Endothelial cell of umbilical vein (primary cell): Measurements from ENCODE around the gene SMIM44. TPM values are rescaled to one million over a fixed set of nuclear protein-coding genes. Genes with fewer than 3 reads are reported as not detected.

Experiments used
- BruUV-seq: library from RNA; stranded (reverse); fragments of 400-500 nt; replicated peaks from 2 replicates; lab custom pipeline; 2021; lab: Mats Ljungman, UMichigan
- CTCF ChIA-PET: fragments of 300-600, 350-600 bp; sonication (Branson Sonifier 250); formaldehyde crosslinking; loops from one replicate; lab custom pipeline; 2021; ENCODE audit warnings: antibody characterized with exemption, inconsistent platforms; lab: Charles Lee
- POLR2A ChIA-PET: fragments of 300-600, 350-600 bp; sonication (Branson Sonifier 250); formaldehyde crosslinking; loops from one replicate; lab custom pipeline; 2021; ENCODE audit warnings: antibody characterized with exemption, inconsistent platforms; lab: Charles Lee
- DNase-seq: peaks from one replicate; pipeline ENCODE4 v3.0.0-alpha.2; 2011; ENCODE audit warnings: low read depth, low spot score
- FAIRE-seq: peaks from 2 replicates; lab custom pipeline; 2011; peaks lifted over from hg19 to GRCh38; lab: Jason Lieb, UNC
- H2AFZ ChIP-seq: 2 replicates; pipeline ENCODE4 v1.6.0; 2012; ENCODE audit warnings: low read depth, low read length, control low read depth, inconsistent platforms
- H3K27ac ChIP-seq: 2 replicates; pipeline ENCODE4 v1.5.1; 2011; ENCODE audit warnings: low read depth, mild to moderate bottlenecking, control low read depth, low read length, moderate library complexity; ENCODE audit not compliant: insufficient read depth
- H3K27me3 ChIP-seq, 2 experiments: 2 replicates each; pipeline versions ENCODE4 v1.6.0 to v1.6.1; 2011; ENCODE audit warnings: low read length in 2 of 2, mixed read lengths in 1 of 2; ENCODE audit not compliant: control insufficient read depth in 2 of 2, insufficient read depth in 2 of 2
- H3K36me3 ChIP-seq, 2 experiments: 2 replicates in 1 of 2; 3 replicates in 1 of 2; pipeline ENCODE4 v1.5.1; 2011; ENCODE audit warnings: low read length in 2 of 2, mild to moderate bottlenecking in 1 of 2, moderate library complexity in 1 of 2; ENCODE audit not compliant: control insufficient read depth in 2 of 2, insufficient read depth in 2 of 2; ENCODE audit errors: extremely low read depth in 1 of 2
- H3K4me1 ChIP-seq: 3 replicates; pipeline ENCODE4 v1.5.1; 2011; ENCODE audit warnings: mild to moderate bottlenecking, low read length; ENCODE audit not compliant: control insufficient read depth, insufficient read depth; ENCODE audit errors: extremely low read depth
- H3K4me2 ChIP-seq: 2 replicates; pipeline ENCODE4 v1.6.1; 2011; ENCODE audit warnings: low read length, control low read depth, mixed read lengths; ENCODE audit not compliant: insufficient read depth
- H3K4me3 ChIP-seq, 3 experiments: fragments of 200-600 bp in 1 of 3; sonication (generic), shearing (Covaris generic) in 1 of 3; replicated peaks in 1 of 3; 2 replicates each; pipeline ENCODE4 v1.5.1; 2011 to 2016; ENCODE audit warnings: control low read depth in 3 of 3, low read length in 3 of 3, mild to moderate bottlenecking in 2 of 3, inconsistent platforms in 1 of 3, low read depth in 1 of 3, moderate library complexity in 1 of 3; ENCODE audit not compliant: insufficient read depth in 1 of 3
- H3K79me2 ChIP-seq: 2 replicates; pipeline ENCODE4 v1.6.0; 2012; ENCODE audit warnings: low read length, inconsistent platforms; ENCODE audit not compliant: control insufficient read depth, insufficient read depth
- H3K9ac ChIP-seq: replicated peaks from 2 replicates; pipeline ENCODE3; 2011; ENCODE audit warnings: low read length, control low read depth; ENCODE audit not compliant: insufficient read depth; ENCODE audit errors: extremely low read depth
- H3K9me1 ChIP-seq: replicated peaks from 3 replicates; pipeline ENCODE4 v1.6.0; 2011; ENCODE audit warnings: mild to moderate bottlenecking, low read length; ENCODE audit not compliant: control insufficient read depth, insufficient read depth; ENCODE audit errors: extremely low read depth
- H3K9me3 ChIP-seq: replicated peaks from 2 replicates; pipeline ENCODE4 v1.5.1; 2012; ENCODE audit warnings: low read length, inconsistent platforms; ENCODE audit not compliant: control insufficient read depth, insufficient read depth
- H4K20me1 ChIP-seq: replicated peaks from 2 replicates; pipeline ENCODE3; 2011; ENCODE audit warnings: mild to moderate bottlenecking, low read length; ENCODE audit not compliant: control insufficient read depth, insufficient read depth; ENCODE audit errors: extremely low read depth
- EZH2 ChIP-seq: IDR thresholded peaks from 2 replicates; pipeline ENCODE4 v1.6.1; 2012; ENCODE audit warnings: borderline replicate concordance, low read depth, mild to moderate bottlenecking, moderate library complexity, low read length, inconsistent platforms; ENCODE audit not compliant: severe bottlenecking
- FOS ChIP-seq: IDR thresholded peaks from 2 replicates; pipeline ENCODE4 v1.6.1; 2011; ENCODE audit warnings: mild to moderate bottlenecking, low read length, moderate library complexity, borderline replicate concordance; ENCODE audit not compliant: insufficient read depth
- GATA2 ChIP-seq: IDR thresholded peaks from 2 replicates; pipeline ENCODE4 v1.7.0; 2011; ENCODE audit warnings: low read depth, mild to moderate bottlenecking, moderate library complexity, mixed read lengths, low read length; ENCODE audit not compliant: insufficient read length, insufficient read depth
- JUN ChIP-seq: IDR thresholded peaks from 2 replicates; pipeline ENCODE4 v1.6.1; 2011; ENCODE audit warnings: borderline replicate concordance, low read depth; ENCODE audit not compliant: insufficient read length, insufficient read depth
- MAX ChIP-seq: IDR thresholded peaks from 2 replicates; pipeline ENCODE4 v1.6.1; 2011; ENCODE audit not compliant: insufficient read depth, insufficient read length
- MYC ChIP-seq: IDR thresholded peaks from one replicate; pipeline ENCODE4 v1.6.1; 2011; ENCODE audit warnings: mild to moderate bottlenecking, low read depth, low read length
- POLR2A ChIP-seq: IDR thresholded peaks from 2 replicates; pipeline ENCODE4 v1.6.1; 2012; ENCODE audit warnings: low read depth, mild to moderate bottlenecking, control low read depth, low read length
- POLR2AphosphoS5 ChIP-seq: IDR thresholded peaks from 2 replicates; pipeline ENCODE4 v1.6.1; 2012; ENCODE audit warnings: low read depth, mild to moderate bottlenecking, control low read depth, low read length, moderate library complexity; ENCODE audit not compliant: insufficient read depth
- dilution Hi-C: fragments of 300-500 bp; cut with MboI; formaldehyde crosslinking; loops from one replicate; pipeline ENCODE4 v1.15.0; 2019; ENCODE audit warnings: low sequenced_read_pairs; ENCODE audit not compliant: extremely low pct_ligation_motif_present
- intact Hi-C: fragments of 100-400 bp; cut with micrococcal nuclease; formaldehyde crosslinking; loops from one replicate; pipeline ENCODE4 v1.10.0; 2022
- polyA plus RNA-seq, 4 experiments: library from polyadenylated mRNA; depleted of rRNA in 3 of 4; stranded (reverse) in 3 of 4; unstranded in 1 of 4; fragments of >200 nt; gene quantifications; 2 replicates each; pipeline versions ENCODE4 v1.2.1 to v1.2.3, GENCODE V29; 2011 to 2012; ENCODE audit warnings: missing spikeins in 1 of 4
- total RNA-seq: library from RNA; stranded (reverse); gene quantifications from 2 replicates; pipeline ENCODE4 v1.2.3, GENCODE V29; 2021
- TF ChIP-seq, protein P1 (sequence below), 2 donors: IDR thresholded peaks; 1 replicate in 1 of 2; 2 replicates in 1 of 2; pipeline ENCODE4 v1.5.1; 2011; ENCODE audit warnings: low read length in 2 of 2, mild to moderate bottlenecking in 2 of 2, moderate library complexity in 2 of 2, control low read depth in 1 of 2, inconsistent platforms in 1 of 2, low read depth in 1 of 2; ENCODE audit not compliant: insufficient read depth in 1 of 2; ENCODE audit errors: extremely low read depth in 1 of 2

Gene SMIM44
- total and polyA plus RNA-seq, 2 donors (not counting 3 experiments of a cell fraction or from before 2014, with no cell fraction given): not detected

DNA sequence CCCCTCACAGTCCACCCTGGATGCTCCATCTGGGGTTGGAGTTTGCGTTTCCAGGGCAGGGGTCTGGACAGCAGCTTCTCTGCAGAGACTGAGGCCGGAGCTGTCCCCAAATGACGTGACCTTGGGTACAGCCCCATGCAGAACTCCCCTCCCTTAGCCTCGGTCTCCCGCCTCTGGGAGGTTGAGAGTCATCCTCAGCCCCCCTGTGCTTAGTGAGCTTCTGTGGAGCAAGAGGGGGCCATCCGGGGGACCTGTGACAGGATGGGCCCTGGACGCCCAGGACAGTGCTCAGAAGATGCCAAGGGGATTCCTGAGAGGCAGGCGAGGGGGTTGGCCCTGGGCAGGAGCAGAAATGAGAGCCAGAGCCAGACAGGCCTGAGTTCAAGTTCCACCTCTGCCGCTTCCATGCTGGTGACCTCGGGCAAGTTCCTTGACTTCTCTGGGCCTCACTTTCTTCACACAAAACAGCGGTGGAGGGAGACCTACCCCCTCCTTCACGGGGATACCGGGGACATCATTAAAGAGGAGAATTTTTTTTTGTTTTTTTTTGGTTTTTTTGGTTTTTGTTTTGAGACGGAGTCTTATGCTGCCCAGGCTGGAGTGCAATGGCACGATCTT lies 23.2 kb downstream of the SMIM44 start:
- no peaks in the 10 kb centered on the region for H3K9me1 ChIP-seq
- H3K79me2 ChIP-seq: no peaks in the 10 kb centered on the region
- dilution Hi-C loops: no loop called here
- no TSS peak for BruUV-seq
- H3K9ac ChIP-seq: peak overlapping the region; percentile 67
- H3K4me1 ChIP-seq: peaks cover 26% of the 10 kb centered on the region
- H3K27ac ChIP-seq: peak overlapping the region; percentile 82
- no peaks in the 10 kb centered on the region for H4K20me1 ChIP-seq
- DNase-seq: no peak
- FAIRE-seq: no peak
- no peaks in the 10 kb centered on the region for H3K9me3 ChIP-seq
- no peak overlapping the region for H3K4me2 ChIP-seq
- no peaks in the 10 kb centered on the region for H3K27me3 ChIP-seq
- intact Hi-C loops: loop anchor here (1.0 to 2.0 kb wide), 3 partner anchors 9 to 93 kb away; partner anchors contain the start of gene NFIC
- no peak for TF ChIP-seq FOS
- TF ChIP-seq EZH2: no peak
- TF ChIP-seq GATA2: no peak
- TF ChIP-seq, protein P1, sequence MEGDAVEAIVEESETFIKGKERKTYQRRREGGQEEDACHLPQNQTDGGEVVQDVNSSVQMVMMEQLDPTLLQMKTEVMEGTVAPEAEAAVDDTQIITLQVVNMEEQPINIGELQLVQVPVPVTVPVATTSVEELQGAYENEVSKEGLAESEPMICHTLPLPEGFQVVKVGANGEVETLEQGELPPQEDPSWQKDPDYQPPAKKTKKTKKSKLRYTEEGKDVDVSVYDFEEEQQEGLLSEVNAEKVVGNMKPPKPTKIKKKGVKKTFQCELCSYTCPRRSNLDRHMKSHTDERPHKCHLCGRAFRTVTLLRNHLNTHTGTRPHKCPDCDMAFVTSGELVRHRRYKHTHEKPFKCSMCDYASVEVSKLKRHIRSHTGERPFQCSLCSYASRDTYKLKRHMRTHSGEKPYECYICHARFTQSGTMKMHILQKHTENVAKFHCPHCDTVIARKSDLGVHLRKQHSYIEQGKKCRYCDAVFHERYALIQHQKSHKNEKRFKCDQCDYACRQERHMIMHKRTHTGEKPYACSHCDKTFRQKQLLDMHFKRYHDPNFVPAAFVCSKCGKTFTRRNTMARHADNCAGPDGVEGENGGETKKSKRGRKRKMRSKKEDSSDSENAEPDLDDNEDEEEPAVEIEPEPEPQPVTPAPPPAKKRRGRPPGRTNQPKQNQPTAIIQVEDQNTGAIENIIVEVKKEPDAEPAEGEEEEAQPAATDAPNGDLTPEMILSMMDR (IDR thresholded peaks at IDR 0.05; ENCODE audit: extremely low read depth in 1 of 2, insufficient read depth in 1 of 2, low read depth in 1 of 2, low read length in 2 of 2): no peak
- no peak for TF ChIP-seq POLR2AphosphoS5
- no peak for TF ChIP-seq MYC
- no peak for TF ChIP-seq JUN
- TF ChIP-seq MAX: no peak
- TF ChIP-seq POLR2A: no peak
- ChIA-PET CTCF (interaction anchor here (1.7 to 1.8 kb wide), 2 partner anchors 9 to 13 kb away, joined by 4 to 7 read pairs; no protein-coding TSS in a partner anchor), POLR2A (interaction anchor here (0.7 kb wide), 1 partner anchor 237 kb away, joined by 3 read pairs; no protein-coding TSS in a partner anchor)
- peaks cover 0 to 13% of the 10 kb centered on the region in 2 experiments for H3K36me3 ChIP-seq
- no peak overlapping the region for H2AFZ ChIP-seq
- no peak overlapping the region for H3K4me3 ChIP-seq
